ENCODE results near the gene CERS3.

Gene CERS3

DNA sequence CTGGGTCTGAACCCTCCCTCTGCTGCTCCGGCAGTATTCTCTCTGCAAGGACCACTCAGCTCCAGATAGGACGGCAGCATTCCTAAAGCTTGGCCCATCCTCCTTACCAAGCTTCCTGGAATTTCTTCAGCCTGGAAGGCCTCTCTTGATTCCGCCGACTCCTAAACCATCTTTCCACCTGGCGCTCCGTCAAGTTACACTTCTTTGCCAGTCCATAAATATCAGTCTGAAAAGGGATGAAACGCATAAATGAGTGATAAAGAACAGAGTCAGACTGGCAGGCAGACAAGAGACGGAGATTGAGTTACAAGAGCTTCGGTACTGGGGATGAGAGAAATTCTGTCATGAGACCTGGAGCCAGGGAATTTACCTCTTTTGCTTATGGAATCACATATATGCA lies 44.3 kb downstream of the CERS3 start:
- no peak overlapping the region for H2AFZ ChIP-seq (ENCODE audit: low read length)
- H3K4me3 ChIP-seq (ENCODE audit: low read length, poor library complexity, severe bottlenecking) = no peak overlapping the region
- H3K9me2 ChIP-seq (replicated peaks; ENCODE audit: low read depth, low read length) = no peaks in the 10 kb centered on the region
- no peak for TF ChIP-seq CTCF (conservative IDR thresholded peaks at IDR 0.05; ENCODE audit: low read length)
- TF ChIP-seq EZH2phosphoT487 (IDR thresholded peaks at IDR 0.05; ENCODE audit: borderline replicate concordance) = no peak
- no peak overlapping the region for H3K4me2 ChIP-seq (ENCODE audit: low read depth, low read length, poor library complexity, severe bottlenecking)
- H3K9ac ChIP-seq (ENCODE audit: low read depth, low read length, poor library complexity, severe bottlenecking) = no peak overlapping the region
- H3K79me2 ChIP-seq (ENCODE audit: insufficient read depth, low read length) = no peaks in the 10 kb centered on the region
- H3K4me1 ChIP-seq (ENCODE audit: insufficient read depth, low read length, poor library complexity, severe bottlenecking) = no peaks in the 10 kb centered on the region
- H3K9me3 ChIP-seq (ENCODE audit: insufficient read depth, low read depth, low read length) = no peaks in the 10 kb centered on the region
- no peaks in the 10 kb centered on the region for H3F3A ChIP-seq (ENCODE audit: low read depth)
- H4K20me1 ChIP-seq (ENCODE audit: insufficient read depth, low read length, poor library complexity, severe bottlenecking) = no peaks in the 10 kb centered on the region
- H3K27me3 ChIP-seq (ENCODE audit: insufficient read depth, low read length, poor library complexity, severe bottlenecking) = no peaks in the 10 kb centered on the region
- no peaks in the 10 kb centered on the region for H3K36me3 ChIP-seq (ENCODE audit: insufficient read depth, low read length)

- TF ChIP-seq EZH2phosphoT487 (IDR thresholded peaks at IDR 0.05; ENCODE audit: borderline replicate concordance) = no peak
- TF ChIP-seq CTCF (conservative IDR thresholded peaks at IDR 0.05; ENCODE audit: low read length) = no peak
- Histone ChIP-seq H3K9ac (ENCODE audit: low read depth, low read length, poor library complexity, severe bottlenecking) (no peak overlapping the region), H3K9me3 (ENCODE audit: insufficient read depth, low read depth, low read length) (peaks cover under 1% of the 10 kb centered on the region; the same call in 1 of the 2 replicates), H3K27me3 (ENCODE audit: insufficient read depth, low read length, poor library complexity, severe bottlenecking) (no peaks in the 10 kb centered on the region), H3K79me2 (ENCODE audit: insufficient read depth, low read length) (no peaks in the 10 kb centered on the region), H2AFZ (ENCODE audit: low read length) (no peak overlapping the region), H3F3A (ENCODE audit: low read depth) (no peaks in the 10 kb centered on the region), H3K4me3 (ENCODE audit: low read length, poor library complexity, severe bottlenecking) (no peak overlapping the region), H3K9me2 (replicated peaks; ENCODE audit: low read depth, low read length) (no peaks in the 10 kb centered on the region), H3K4me2 (ENCODE audit: low read depth, low read length, poor library complexity, severe bottlenecking) (no peak overlapping the region), H3K36me3 (ENCODE audit: insufficient read depth, low read length) (no peaks in the 10 kb centered on the region), H4K20me1 (ENCODE audit: insufficient read depth, low read length, poor library complexity, severe bottlenecking) (no peaks in the 10 kb centered on the region), H3K4me1 (ENCODE audit: insufficient read depth, low read length, poor library complexity, severe bottlenecking) (no peaks in the 10 kb centered on the region)
These were observed 45.4 kb downstream of the CERS3 start for GRCh38 chr15:100483370-100483769.

DNA sequence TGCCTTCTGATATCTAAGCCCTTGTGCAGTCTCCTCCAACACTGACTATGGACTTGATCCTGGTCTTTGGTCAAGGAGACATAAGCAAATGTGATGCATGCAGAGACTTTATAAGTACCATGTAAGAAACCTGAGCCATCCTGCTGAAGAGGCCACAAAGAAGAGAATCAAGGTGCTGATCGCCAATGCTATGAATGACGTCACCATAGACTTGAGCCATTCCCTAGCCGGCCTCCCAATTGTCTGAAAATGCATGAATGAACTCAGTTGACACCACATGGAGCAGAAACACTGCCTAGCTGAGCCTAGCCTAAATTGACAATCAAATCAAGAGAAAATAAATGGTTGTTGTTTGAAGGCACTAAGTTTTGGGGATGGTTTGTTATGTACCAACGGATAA lies 51.9 kb downstream of the CERS3 start:
- Histone ChIP-seq H3K36me3 (ENCODE audit: insufficient read depth, low read length) (no peaks in the 10 kb centered on the region), H3K9me2 (replicated peaks; ENCODE audit: low read depth, low read length) (no peaks in the 10 kb centered on the region), H3K27me3 (ENCODE audit: insufficient read depth, low read length, poor library complexity, severe bottlenecking) (no peaks in the 10 kb centered on the region), H3K9ac (ENCODE audit: low read depth, low read length, poor library complexity, severe bottlenecking) (no peak overlapping the region), H3K79me2 (ENCODE audit: insufficient read depth, low read length) (no peaks in the 10 kb centered on the region), H2AFZ (ENCODE audit: low read length) (no peak overlapping the region), H3F3A (ENCODE audit: low read depth) (no peaks in the 10 kb centered on the region), H3K4me3 (ENCODE audit: low read length, poor library complexity, severe bottlenecking) (no peak overlapping the region), H4K20me1 (ENCODE audit: insufficient read depth, low read length, poor library complexity, severe bottlenecking) (no peaks in the 10 kb centered on the region), H3K9me3 (ENCODE audit: insufficient read depth, low read depth, low read length) (peaks cover 16% of the 10 kb centered on the region; the same call in 1 of the 2 replicates), H3K4me1 (ENCODE audit: insufficient read depth, low read length, poor library complexity, severe bottlenecking) (no peaks in the 10 kb centered on the region), H3K4me2 (ENCODE audit: low read depth, low read length, poor library complexity, severe bottlenecking) (no peak overlapping the region)
- TF ChIP-seq EZH2phosphoT487 (IDR thresholded peaks at IDR 0.05; ENCODE audit: borderline replicate concordance) (no peak), CTCF (conservative IDR thresholded peaks at IDR 0.05; ENCODE audit: low read length) (no peak)
